ENCODE data around the gene VAC14. TPM values are rescaled to one million over a fixed set of nuclear protein-coding genes. Genes with fewer than 3 reads are reported as not detected.

The VAC14 gene
- 45.0 and 65.3 TPM in 2 replicates for total RNA-seq

DNA sequence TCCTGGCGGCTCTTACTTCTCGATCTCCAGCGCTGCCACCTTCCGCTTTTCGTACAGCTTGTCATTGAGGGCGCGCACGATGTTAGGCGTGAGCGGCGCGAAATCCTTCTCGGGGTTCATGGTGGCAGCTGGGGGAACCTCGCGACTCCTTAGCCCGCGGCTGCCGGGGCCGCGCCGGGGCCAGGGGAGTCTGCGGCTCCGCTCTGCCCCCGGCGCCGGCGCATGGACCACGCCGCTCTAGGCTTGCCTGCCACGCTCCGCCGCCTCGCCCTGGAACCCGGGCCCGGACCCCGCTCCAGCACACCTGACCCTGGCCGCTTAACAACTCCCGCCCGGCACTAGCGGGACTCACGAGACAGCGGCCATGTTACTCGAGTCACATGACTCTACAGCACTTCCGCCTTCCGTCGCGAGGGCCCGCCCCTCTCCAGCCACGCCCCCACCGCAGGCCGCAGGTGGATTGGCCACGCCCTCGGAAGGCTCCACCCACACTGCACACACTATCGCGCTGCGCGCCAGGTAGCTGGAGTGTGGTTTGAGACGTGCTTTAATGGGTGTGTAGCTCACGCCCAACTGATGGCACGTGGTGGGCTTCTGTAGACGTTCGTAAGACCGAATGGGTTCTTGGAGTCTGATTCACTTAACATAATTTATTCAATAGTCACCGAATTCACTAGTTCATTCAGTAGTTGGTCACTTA lies at the start of gene VAC14:
Gene VAC14, minus strand, starts transcription at position 378 of the 700 bp plus-strand sequence. Its CDS starts 258 bp downstream, at position 120.

DNA sequence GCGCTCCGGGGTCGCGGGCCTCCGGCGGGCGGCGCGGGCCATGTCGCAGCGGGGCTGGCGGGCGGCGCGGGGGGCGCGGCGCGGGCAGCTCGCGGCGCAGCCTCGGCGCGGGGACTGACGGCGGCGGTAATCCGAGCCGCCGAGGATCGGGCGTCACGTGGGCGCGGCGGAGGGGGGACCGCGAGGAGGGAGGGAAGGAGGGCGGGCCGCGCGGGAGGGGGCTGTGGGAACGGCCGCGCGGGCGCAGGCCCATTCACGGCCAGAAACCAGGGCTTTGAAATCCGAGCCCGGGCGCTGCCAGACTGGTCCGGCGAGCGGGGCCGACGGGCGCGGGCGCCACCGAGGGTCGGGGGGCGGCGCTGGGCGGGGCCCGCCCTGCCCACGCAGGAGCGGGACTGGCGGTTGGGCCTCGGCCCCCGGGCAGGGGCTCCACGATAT lies 115.0 kb downstream of the VAC14 start, which contains the start of gene MTSS2:
Gene MTSS2, minus strand, starts transcription at position 116 of the 438 bp plus-strand sequence. CDS start 262 bp downstream, outside the sequence.

DNA sequence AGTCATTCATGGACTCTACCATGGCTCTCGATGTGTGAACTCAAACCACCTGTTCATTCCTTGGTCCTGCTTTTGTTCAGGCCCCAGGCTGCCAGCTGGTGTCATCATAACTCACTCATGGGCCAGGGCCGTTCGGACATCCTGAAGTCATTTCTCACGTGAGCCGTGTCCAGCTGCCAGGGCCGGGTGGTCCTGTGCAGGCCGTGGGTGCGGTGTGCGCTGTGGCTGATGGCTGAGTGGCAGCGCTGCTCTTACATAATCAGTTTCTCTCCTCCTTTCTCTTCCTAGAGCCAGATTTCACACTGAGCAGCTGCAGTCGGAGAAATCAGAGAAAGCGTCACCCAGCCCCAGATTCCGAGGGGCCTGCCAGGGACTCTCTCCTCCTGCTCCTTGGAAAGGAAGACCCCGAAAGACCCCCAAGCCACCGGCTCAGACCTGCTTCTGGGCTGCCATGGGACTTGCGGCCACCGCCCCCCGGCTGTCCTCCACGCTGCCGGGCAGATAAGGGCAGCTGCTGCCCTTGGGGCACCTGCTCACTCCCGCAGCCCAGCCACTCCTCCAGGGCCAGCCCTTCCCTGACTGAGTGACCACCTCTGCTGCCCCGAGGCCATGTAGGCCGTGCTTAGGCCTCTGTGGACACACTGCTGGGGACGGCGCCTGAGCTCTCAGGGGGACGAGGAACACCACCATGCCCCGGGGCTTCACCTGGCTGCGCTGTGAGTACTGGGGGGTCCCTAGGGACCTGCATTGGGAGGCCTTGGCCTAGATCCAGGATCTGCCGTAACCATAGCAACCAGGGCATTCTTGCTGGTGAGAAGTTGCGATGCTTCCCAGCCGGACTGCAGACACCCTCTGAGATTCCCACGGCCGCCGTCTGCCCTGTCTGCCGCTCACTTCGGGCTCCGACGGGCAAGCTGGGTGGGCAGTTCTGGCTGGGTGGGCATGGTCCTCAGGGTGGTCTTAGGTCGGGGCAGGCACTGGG lies 154.4 kb downstream of the VAC14 start, which contains the start of gene IL34:
Gene IL34, plus strand, starts transcription at position 300 of the 982 bp plus-strand sequence. Its CDS starts 389 bp downstream, at position 689.

Other genes starting within 250 kb of the VAC14 start
- gene IL34, start 154.6 kb downstream of the VAC14 start, total RNA-seq: under 0.01 and 2.2 TPM in 2 replicates
- gene MTSS2, start 115.1 kb downstream of the VAC14 start, total RNA-seq: 46.0 and 63.6 TPM in 2 replicates

Measured in mesangial cell (primary cell).